CD4-positive, alpha-beta T cell treated with Interleukin-12 subunit alpha and Interleukin-12 subunit beta, for 1 hour (primary cell): ENCODE data around the gene N4BP2L2.
"Not testable (repeated sequence)": the region's sequence is repeated elsewhere in the genome, so short reads cannot be mapped to it uniquely, and the experiment has no call there.

Experiments
- DNase-seq: peaks from one replicate; pipeline ENCODE4 v3.0.0-alpha.2; 2020

N4BP2L2 gene

DNA sequence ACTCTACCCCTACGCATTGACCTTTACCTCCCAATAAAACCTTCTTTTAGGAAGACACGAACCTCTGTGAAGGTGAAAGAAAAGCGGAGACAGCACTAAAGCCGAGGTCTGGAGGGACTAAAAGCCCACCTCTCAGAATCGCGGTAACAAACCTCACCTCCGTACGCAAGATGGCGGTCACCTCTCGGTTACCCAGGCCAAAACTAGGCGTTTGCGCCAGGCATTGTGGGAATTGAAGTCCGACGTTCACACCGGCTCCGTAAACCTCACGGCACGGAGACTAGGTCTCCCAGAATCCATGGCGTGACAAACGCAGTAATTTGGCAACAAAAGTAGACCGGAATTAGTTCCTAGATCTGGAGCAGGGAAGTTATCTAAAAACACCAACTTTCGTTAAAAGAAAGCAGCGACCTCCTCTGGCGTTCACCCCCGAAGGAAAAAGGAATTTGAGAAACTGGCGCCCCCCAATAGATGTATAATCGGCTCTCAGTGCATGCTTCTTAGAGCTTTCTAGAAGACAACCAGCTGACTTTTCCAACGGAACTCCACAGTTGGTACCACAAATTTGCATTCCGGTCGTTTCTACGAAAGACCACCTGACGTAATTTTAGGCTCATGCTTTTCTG, at the start of gene N4BP2L2:
Gene N4BP2L2, minus strand, starts transcription at position 175 of the 626 bp plus-strand sequence. CDS start 1,768 bp downstream, outside the sequence.
- DNase-seq, result peak; percentile 94

DNA sequence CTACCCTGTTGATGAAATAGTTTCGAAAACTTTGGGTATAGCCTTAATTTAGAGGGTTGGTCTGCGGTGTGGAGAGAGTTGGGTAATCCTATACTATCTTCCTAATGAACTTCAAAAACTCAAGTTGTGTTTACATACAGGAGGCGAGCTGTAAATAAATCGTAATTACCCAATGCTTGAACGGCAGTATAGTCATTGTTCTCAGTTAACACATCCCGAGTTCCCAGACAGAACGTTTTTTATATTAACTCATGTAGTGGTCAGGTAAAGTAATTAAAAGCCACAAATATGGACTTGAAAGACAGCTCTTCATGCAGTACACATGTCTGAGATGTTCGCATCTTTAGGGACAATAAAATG, 49.2 kb upstream of the N4BP2L2 start:
- no peak for DNase-seq

DNA sequence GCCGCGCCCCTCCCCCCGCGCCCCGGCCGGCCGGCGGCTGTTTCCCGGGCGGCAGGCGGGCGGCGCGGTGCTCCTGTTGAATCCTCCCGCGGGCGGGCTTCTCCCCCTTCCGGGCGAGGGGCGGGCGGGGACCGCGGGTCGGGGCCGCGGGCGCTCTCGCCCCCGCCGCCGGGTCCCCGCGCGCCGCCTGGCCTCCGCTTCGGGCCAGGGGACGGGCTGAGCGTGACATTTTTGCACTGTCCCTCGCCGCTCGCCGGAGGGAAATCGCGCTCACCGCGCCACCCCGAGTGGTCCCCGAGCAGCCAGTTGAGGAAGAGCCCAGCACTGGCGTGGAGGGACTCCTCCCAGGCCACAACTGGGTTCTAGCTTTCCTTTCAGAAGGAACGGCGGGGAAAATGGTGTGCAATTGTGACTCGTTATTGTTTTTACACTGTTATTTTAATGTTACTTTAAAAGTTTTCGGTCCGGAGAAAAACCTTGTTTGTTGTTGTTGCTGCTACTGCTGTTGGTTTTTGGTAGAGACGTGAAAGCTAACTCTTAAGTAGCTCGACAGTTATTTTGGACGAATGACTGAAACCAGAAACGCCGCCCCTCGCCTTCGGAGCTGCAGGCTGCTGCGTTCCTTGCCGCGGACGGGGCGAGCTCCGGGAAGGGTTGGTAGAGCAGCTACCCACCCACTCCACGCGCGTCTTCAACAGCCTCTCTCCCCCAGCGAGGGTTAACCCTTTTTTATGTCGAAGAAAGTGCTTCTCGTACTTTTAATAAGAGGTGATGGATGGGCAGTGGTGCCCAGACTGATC, 48.6 kb upstream of the N4BP2L2 start:
- DNase-seq, result peak; percentile 64

DNA sequence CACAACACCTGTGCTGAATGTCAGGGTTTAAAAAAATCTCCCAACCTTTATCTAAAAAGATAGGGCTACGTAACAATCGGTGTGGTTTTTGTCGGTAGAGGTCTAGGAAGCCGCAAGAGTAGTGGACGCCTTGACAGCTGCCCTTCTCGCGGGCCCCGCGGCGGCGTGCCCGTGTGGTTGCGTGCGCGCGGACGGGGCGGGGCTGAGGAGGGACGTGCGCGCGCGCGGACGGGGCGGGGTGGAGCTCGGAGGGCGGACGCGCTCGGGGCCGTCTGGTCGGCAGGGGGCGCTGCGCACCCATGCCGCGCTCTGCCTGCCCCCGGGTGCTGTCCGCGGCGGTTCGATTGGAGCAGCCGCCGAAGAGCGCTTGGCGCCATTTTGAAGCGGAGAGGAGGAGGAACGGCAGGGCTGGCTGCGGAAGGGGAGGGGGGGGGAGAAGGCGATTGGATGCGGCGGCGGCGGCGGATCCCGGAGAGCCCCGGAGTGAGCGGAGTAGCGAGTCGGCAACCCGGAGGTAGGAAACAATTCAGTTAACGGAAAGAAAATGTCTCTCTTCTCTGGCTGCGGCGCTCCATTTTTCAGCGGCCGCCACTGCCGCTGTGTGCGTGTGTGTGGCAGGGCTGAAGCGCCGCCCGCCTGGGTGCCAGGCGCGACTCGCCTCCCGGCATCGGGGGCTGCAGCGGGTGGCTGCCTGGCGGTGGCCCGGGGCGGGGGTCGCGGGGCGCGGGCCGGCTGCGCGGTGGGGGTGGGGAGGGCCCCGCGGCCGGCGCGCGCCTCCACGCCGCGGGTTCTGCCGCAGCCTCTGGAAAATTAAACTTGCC, 47.7 kb upstream of the N4BP2L2 start, which contains the start of gene PDS5B:
Gene PDS5B, plus strand, starts transcription at position 373 of the 821 bp plus-strand sequence. CDS start 62,321 bp downstream, outside the sequence.
- peak; percentile 97 for DNase-seq

DNA sequence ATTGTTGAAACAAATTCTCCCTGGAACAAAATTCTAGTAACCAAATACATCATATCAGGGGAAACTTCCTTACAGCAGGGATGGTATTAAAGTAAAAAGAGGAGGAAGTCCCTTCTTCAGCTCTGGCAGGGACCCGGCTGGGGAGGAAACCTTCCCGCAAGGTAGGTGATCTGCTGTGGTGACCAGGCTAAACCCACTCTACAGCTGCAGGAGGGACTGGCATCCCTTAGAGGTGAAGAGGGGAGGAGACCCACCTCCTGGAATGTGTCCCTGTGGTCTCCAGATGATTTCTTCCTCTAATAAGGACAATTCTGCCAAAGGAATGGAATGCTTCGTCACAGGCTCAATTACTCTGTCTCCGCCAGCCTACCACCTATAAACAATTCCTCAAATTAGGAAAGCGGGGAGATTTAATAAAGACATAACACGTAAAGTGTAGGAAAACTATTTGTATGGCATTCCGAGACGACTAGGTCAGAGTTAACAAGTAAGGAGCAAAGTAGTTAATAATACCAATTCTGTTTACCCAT, 47.0 kb upstream of the N4BP2L2 start:
- DNase-seq, result peak; percentile 3

DNA sequence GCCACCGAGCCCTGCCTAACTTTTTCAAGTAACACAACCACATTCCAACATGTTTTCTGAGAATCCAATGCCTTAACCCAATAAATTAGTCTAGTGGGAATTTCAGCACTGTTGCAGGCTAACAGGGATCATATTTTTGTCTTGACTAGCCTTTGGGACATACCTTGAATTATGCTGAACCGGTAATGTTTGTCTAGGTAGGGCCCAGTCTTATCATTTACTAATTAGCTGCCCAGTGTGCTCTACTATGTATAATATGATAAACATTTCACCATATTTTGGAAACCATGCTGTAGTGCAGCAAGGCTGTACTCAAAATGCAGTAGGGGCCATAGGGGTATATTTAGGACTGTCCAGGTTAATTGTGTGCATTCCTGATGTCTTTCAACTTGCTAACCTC, 44.4 kb upstream of the N4BP2L2 start:
- no peak for DNase-seq

DNA sequence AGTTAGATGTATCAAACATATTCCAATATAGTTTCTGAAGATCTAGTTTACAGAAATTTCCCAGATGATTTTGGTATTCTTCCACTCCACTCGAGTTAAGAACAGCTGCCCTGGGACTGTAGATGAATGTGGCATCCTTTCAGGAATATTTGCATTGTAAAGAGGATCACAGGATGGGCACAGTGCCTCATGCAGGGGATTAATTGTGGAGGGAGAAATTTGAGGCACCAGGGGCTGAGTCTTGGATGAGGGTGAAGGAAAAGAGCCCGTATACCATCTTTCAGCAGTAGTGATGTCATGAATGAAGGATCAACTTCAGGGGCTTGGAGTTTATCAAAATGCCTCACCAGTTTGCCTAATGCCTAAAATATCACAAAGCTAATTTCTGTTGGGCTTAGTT, 43.7 kb upstream of the N4BP2L2 start:
- no peak for DNase-seq

DNA sequence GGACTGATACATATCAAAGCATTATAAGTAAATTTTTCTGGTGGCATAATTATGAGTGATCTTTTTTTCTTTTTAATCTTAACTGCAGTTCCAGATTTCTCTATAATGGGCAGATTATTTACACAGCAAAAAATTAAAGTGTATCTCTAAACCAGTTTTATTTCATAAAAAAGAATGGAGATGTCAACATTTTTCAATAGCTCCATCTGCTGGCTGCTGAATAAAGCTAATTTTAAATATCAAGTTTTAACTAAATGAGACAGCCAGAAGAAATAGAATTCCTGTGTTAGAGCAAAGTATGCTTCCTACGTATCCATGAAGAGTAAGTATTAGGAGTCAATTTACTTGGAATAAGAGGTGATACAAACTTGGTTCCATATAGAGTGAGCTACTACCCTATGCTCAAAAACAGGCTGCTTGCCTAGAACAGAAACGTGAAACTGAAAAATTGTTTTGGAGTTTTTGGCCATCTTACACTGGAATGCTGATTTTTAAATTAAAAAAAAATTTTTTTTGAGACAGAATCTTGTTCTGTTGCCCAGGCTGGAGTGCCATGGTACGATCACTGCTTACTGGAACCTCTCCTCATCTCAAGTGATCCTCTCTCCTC, 42.7 kb upstream of the N4BP2L2 start:
- peak; percentile 35 for DNase-seq

DNA sequence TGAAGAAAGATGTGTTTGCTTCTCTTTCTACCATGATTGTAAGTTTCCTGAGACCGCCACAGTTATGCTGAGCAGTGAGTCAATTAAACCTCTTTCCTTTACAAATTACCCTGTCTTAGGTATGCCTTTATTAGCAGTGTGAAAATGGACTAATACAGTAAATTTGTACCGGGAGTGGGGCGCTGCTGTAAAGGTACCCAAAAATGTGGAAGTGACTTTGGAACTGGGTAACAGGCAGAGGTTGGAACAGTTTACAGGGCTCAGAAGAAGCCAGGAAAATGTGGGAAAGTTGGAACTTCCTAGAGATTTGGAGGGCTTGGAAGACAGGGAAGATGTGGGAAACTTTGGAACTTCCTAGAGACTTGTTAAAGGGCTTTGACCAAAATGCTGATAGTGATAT, 38.4 kb upstream of the N4BP2L2 start:
- no peak for DNase-seq

DNA sequence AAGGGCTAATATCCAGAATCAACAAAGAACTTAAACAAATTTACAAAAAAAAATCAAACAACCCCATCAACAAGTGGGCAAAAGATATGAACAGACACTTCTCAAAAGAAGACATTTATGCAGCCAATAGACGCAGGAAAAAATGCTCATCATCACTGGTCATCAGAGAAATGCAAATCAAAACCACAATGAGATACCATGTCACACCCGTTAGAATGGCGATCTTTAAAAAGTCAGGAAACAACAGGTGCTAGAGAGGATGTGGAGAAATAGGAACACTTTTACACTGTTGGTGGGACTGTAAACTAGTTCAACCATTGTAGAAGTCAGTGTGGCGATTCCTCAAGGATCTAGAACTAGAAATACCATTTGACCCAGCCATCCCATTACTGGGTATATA, 37.1 kb upstream of the N4BP2L2 start:
- not testable (repeated sequence) for DNase-seq

DNA sequence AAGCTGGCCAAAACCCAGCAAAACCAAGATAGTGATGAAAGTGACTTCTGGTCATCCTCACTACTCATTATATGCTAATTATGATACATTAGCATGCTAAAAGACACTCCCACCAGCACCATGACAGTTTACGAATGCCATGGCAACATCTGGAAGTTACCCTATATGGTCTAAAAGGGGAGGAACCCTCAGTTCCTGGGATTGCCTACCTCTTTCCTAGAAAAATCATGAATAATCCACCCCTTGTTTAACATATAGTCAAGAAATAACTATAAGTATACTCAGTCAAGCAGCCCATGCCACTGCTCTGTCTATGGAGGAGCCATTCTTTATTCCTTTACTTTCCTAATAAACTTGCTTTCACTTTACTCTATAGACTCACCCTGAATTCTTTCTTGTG, 22.2 kb upstream of the N4BP2L2 start:
- DNase-seq, result not testable (repeated sequence)

DNA sequence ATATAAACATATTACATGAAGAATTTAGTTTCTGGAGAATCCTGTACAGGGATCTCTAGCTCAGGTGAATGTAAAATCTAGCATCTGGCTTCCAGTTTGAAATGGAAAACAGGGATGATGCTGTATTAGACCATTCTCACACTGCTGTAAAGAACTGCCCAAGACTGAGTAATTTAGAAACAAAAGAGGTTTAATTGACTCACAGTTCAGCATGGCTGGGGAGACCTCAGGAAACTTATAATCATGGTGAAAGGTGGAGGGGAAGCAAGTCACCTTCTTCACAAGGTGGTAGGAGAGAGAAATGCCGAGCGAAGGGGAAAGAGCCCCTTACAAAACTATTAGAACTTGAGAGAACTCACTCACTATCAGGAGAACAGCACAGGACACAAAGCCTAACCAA, 17.0 kb upstream of the N4BP2L2 start:
- DNase-seq, result no peak

DNA sequence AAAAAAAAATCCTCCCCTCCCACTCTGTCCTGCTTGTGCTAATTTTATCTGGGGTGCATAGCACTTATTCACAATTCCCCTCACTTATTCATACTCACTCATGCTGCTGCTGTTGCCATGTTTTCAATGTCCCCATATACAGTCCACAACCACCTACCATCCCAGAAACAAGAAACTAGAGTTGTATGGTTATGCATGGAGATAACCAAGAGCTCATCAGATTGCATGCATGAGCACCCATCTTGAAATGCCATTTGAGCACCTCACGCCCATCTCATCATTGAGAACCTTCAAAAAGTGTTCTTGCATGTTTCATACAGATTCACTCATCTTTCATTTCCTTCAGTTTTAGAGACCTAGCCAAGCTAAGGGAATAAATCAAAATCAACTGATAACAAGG, 15.1 kb upstream of the N4BP2L2 start:
- no peak for DNase-seq

DNA sequence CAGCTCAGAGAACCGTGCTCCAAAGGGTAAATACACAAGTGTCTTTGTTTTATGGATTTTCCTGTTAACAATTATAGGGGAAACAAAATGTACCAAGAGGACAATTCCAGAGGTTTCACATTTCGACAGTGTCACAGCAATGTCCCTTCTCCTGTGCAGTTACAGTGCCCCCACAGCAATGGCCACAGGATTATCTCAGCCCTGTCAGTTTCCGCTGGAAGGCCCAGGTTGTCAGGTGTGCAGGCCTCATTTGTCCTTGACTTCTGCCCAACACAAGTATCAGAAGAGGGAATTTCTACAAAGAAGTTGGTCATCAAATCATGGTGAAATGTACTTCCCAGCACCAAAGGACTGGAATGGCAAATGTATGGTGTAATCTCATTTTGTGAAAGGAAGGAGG, 11.2 kb upstream of the N4BP2L2 start:
- DNase-seq, result no peak

DNA sequence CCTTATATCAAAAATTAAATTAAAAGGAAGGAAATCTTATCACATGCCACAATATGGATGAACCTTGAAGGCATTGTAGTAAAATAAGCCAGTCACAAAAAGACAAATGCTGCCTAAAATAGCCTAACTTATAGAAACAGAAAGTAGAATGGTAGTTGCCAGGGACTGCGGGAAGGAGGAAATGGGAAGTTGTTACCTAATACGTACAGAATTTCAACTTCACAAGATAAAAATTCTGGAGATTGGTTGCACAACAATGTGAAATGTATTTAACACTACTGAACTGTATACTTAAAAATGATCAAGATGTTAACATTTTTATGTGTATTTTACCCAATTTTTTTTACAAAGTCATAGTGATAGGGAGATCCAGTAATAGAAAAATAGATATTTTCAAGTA, 10.2 kb upstream of the N4BP2L2 start:
- DNase-seq, result no peak

DNA sequence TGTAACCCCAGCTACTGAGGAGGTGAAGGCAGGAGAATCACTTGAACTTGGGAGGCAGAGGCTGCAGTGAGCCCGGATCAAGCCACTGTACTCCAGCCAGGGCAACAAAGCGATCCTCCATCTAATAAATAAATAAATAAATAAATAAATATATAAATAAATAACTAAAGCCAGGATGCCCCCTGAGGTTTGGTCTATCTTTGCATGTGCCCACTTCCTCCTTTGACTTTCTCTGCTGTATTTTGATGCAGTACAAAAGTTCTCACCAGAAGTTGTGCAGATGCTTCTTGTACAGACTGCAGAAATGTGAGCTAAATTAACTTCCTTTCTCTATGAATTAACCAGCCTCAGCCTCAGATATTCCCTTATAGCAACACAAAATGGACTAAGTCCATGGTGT, 6.5 kb upstream of the N4BP2L2 start:
- DNase-seq, result no peak

DNA sequence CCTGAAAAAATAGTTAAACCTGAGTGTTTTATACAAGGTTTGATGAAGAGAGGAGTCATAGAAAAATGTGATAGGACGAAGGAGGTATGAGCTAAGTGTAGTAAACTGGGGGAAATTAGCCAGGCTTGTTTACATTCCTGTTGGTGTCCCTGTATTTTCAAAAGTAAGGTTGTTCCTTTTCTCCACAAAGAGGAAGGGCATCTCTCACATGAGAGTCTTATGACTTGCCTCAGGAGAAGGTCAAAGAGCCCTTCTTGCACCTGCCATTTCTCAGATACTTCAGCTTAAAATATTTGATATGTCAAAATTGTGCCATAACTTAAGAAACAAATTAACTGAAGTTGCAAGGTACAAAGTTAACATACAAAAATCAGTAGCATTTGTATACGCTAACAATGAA, 3.6 kb upstream of the N4BP2L2 start:
- DNase-seq, result no peak

DNA sequence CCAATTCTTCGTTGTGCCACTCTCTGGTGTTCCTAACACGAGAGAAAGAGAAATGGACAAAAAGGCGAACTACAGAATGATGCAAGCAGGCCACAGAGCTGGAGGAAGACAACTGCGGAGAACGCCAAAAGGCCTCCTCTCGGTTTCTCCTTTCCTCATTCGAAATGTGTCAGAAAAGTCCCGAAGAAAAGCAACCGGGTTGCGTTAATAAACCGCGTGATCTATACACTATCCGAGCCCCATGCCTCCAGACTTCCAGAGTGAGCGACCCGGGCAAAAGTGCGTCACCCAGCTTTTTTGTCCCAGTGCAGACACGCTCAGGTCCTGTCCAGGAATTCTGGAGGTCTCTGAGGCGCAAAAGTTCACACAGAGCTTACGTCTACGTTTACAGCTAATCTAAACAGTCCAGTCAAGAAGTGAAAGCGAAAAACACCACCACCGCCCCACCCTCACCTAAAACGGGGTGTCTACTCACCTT, 413 bp downstream of the N4BP2L2 start:
- no peak for DNase-seq

DNA sequence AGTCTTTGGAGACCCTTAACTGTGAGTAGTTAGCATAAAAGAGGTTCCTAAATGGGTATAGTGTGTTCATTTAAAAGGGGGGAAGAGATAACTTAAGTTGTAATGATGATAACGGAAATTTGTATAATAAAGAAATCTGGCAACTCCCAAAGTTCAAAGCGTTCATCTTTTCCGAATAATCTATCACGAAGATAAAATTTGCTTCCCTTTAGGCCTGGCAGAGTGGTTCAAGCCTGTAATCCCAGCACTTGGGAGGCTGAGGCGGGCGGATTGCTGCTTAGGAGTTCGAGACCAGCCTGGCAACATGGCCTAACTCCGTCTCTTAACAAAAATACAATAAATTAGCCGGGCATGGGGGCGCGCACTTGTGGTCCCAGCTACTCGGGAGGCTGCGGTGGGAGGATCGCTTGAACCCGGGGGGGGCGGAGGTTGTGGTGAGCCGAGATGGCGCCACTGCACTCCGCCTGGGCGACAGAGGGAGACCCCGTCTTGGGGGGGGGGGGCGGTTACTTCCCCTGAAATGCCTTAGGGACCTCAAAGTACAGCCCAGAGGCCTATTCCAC, 934 bp downstream of the N4BP2L2 start:
- peak; percentile 59 for DNase-seq

DNA sequence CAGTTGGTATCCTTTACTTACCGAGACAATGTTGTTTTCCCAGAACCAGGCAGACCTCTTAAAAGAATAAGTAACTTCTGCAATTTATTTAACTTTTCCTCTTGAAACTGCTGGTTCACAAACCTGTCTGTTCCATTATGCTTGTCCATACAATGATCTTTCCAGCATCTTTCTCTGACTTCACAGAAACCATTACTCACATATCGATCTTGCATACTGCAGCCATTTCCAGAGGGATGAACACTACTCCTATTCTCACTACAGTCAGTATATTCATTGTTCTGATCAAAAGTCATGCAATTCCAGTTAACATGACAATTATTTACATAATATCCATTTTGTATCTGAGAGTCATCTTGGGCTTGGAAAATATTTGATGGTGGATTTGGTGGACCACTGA, 2.8 kb downstream of the N4BP2L2 start:
- no peak for DNase-seq

DNA sequence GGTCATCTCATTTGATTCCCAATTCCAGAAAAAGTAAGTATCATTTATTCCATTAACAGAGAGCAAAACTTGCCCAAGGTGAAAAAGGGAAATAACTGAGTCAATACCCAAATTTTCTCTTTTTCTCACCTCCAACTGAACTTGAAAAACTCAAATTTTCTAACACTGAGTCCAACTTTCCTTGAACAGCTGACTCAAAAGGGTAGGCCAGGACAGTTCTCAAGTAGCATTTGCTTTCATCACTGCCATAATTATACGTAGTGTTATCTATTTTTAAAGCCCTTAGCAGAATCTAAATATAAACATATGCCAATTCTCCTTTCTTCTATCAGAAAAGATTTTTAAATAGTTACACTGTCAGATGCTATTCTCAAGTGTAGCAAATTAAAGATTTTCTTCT, 3.5 kb downstream of the N4BP2L2 start:
- no peak for DNase-seq

DNA sequence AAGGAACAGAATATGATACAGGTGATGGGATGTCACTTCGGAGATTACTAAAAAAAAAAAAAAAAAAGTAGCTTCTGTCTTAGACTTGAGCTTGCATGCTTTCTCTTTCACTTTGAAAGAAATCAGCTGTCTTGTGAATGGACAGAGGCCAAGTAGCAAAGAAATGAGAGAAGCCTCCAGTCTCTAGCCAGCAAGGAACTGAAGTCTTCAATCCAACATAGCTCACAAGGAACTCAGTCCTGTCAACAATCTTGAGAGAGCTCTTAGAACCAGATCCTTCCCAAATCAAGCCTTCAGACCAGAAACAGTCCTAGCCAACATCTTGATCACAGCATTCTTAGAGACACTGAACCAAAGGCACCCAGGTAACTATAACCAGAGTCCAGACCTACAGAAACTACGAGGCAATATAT, 7.7 kb downstream of the N4BP2L2 start:
- peak; percentile 51 for DNase-seq
